Spinal cord (tissue), 10 donors: Measurements from ENCODE around the gene B4GALT5. TPM values are rescaled to one million over a fixed set of nuclear protein-coding genes. Genes with fewer than 3 reads are reported as not detected.

Experiments used
- DNase-seq, 6 donors: peaks; one replicate each; pipeline versions ENCODE4 v3.0.0 to v3.0.0-alpha.2; 2013 to 2015; ENCODE audit warnings: low spot score in 6 of 6, low read depth in 4 of 6
- H3K27ac ChIP-seq: one replicate; pipeline ENCODE4 v1.5.1; 2013; ENCODE audit warnings: low read depth, low read length, control low read depth
- H3K27me3 ChIP-seq: one replicate; pipeline ENCODE4 v1.6.1; 2013; ENCODE audit warnings: low read length; ENCODE audit not compliant: control insufficient read depth, insufficient read depth
- H3K36me3 ChIP-seq: one replicate; pipeline ENCODE4 v1.6.1; 2013; ENCODE audit warnings: low read length; ENCODE audit not compliant: control insufficient read depth, insufficient read depth
- H3K4me1 ChIP-seq: one replicate; pipeline ENCODE4 v1.6.1; 2013; ENCODE audit warnings: low read length; ENCODE audit not compliant: control insufficient read depth, insufficient read depth
- H3K4me3 ChIP-seq: one replicate; pipeline ENCODE4 v1.5.1; 2013; ENCODE audit warnings: low read depth, low read length, control low read depth
- H3K9me3 ChIP-seq: one replicate; pipeline ENCODE4 v1.6.1; 2013; ENCODE audit warnings: low read length; ENCODE audit not compliant: control insufficient read depth, insufficient read depth
- WGBS: methylation state at CpG from one replicate; pipeline ENCODE4 v1.1.5; 2013; ENCODE audit warnings: missing lambda C conversion rate; ENCODE audit not compliant: insufficient coverage; 5-methylcytosine and 5-hydroxymethylcytosine counted together
- polyA plus RNA-seq, 2 donors: library from polyadenylated mRNA; unstranded; fragments of 120-200 nt; gene quantifications; one replicate each; pipeline ENCODE4 v1.2.1, GENCODE V29; 2013; ENCODE audit not compliant: insufficient read length in 2 of 2
- total RNA-seq, 2 donors: library from RNA; depleted of rRNA in 1 of 2; stranded (reverse); fragments of 120-200 nt in 1 of 2; fragments of >200 nt in 1 of 2; gene quantifications; one replicate each; pipeline versions ENCODE4 v1.2.3 to v1.2.4, GENCODE V29; 2013 to 2014
- donor health status: healthy.

The B4GALT5 gene
- total and polyA plus RNA-seq, 4 donors: 29.6 to 67.9 (median 58.1) TPM

DNA sequence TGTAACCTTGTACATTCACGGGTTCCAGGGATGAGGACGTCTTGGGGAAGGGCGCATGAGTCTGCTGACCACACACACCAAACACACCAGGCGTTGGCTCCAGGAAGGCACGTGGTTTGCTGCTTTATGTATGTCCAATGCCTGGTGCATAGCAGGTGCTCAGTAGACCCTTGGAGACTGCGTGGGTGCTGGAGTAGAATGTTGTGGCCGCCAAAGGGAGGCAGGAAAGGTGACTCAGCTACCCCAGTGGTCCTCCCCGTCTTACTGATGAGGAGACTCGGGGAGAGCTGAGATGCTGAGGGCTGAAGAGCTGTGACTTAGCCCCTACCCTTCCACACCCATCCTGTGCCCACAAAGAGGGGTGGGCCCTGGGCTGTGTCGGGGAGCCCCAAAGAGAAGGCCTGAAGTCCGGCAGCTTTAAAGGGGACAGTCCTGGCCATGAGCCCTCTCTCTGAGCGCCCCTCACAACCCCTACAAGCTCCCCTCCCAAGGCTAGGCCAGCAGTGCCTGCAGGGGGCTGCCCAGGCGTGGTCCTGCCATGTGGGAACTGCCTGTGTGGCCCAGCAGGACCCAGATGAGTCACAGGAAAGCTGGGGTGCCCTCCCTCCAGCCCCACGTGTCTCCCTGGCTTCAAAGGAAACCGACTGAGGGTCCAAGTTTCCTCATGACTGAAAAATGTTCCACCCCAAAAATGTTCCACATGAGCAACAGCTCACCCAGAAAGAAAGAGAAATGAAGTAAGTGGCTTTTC lies 117.7 kb downstream of the B4GALT5 start:
- Histone ChIP-seq H3K27ac (no peak overlapping the region), H3K27me3 (no peaks in the 10 kb centered on the region), H3K4me1 (peaks cover 9% of the 10 kb centered on the region), H3K4me3 (no peak overlapping the region), H3K9me3 (no peaks in the 10 kb centered on the region), H3K36me3 (no peaks in the 10 kb centered on the region)
- no peak for DNase-seq
- 82% methylated on average over 7 of the region's 15 CpGs for WGBS

DNA sequence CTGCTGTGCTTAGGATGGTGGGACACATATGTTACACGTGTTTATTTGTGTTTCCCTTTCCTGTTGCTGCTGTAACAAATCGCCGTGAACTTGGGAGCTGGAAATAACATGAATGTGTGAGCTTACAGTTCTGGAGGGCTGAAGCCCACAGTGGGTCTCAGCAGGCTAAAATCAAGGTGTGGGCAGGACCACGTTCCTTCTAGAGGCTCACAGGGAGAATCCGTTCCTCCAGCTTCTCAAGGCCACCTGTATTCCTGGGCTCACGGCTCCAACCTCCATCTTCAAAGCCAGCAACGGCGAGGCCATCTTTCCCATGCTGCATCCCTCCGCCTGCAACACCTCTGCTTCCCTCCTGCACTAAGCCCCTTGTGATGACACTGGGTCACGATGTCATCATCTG lies 118.3 kb downstream of the B4GALT5 start:
- no peaks in the 10 kb centered on the region for H3K27me3 ChIP-seq
- H3K36me3 ChIP-seq: no peaks in the 10 kb centered on the region
- 80% methylated on average over 10 of the region's 10 CpGs for WGBS
- H3K4me3 ChIP-seq: no peak overlapping the region
- peaks cover 6% of the 10 kb centered on the region for H3K4me1 ChIP-seq
- DNase-seq: no peak
- H3K9me3 ChIP-seq: no peaks in the 10 kb centered on the region
- H3K27ac ChIP-seq: no peak overlapping the region

DNA sequence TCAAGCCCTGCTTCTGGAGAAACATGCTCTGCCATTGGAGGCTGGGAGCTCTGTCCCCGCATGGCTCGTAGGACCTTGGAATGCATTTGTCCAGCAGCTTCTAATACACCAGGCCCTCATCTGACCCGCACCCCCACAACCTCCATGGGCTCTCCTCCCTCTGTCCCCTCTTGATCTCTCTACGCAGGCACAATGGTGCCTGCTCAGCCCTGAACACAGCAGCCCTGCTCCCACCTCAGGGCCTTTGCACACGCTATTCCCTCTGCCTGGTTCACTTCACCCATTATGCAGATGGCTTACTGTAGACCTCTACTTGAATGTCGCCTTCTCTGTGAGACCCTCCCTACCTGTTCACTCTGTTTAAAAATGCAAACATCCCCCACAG lies 118.8 kb downstream of the B4GALT5 start:
- Histone ChIP-seq H3K27ac (no peak overlapping the region), H3K4me1 (peaks cover 4% of the 10 kb centered on the region), H3K9me3 (no peaks in the 10 kb centered on the region), H3K27me3 (no peaks in the 10 kb centered on the region), H3K4me3 (no peak overlapping the region), H3K36me3 (no peaks in the 10 kb centered on the region)
- DNase-seq: no peak
- 91% methylated on average over 6 of the region's 6 CpGs for WGBS

DNA sequence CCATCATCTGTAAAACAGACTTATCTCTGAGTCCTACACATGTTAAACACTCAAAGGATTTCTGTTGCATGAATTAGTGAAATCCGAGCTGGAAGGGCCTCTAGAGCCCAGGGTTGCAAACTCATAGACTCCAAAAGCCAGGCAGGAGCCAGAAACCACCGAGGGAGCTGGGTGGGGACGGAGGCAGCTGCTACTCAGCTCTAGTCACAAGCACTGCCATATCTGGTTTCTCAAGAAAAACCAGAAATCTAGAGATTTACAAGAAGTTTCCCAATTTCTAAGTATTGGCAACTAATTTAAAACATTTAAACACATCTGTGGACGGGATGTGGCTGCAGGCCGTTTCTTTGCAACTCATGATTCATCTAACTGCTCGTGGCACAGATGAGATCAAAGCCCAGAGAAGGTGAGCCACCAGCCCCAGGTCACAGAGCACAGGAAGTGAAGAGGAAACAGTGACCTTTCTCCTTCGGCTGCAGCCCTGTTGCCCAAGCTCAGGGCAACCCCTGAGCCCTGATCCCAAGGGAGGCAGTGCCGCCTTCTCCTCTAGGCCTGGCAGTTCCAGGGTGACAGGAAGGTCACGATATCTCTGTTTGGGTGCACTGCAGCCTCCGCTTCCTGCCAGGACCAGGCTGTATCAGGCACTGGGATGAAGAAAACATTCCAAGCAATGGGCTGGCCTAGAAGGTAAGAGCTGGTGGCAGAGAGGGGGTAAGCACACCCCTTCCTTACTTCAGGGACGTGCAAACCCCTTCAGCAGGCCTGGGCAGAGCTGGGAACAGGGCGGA lies 119.3 kb downstream of the B4GALT5 start:
- H3K27me3 ChIP-seq: no peaks in the 10 kb centered on the region
- no peak overlapping the region for H3K4me3 ChIP-seq
- no peaks in the 10 kb centered on the region for H3K9me3 ChIP-seq
- peak overlapping the region; percentile 22 for H3K27ac ChIP-seq
- WGBS: 79% methylated on average over 11 of the region's 12 CpGs
- no peak for DNase-seq
- H3K36me3 ChIP-seq: no peaks in the 10 kb centered on the region
- peaks cover 4% of the 10 kb centered on the region for H3K4me1 ChIP-seq

DNA sequence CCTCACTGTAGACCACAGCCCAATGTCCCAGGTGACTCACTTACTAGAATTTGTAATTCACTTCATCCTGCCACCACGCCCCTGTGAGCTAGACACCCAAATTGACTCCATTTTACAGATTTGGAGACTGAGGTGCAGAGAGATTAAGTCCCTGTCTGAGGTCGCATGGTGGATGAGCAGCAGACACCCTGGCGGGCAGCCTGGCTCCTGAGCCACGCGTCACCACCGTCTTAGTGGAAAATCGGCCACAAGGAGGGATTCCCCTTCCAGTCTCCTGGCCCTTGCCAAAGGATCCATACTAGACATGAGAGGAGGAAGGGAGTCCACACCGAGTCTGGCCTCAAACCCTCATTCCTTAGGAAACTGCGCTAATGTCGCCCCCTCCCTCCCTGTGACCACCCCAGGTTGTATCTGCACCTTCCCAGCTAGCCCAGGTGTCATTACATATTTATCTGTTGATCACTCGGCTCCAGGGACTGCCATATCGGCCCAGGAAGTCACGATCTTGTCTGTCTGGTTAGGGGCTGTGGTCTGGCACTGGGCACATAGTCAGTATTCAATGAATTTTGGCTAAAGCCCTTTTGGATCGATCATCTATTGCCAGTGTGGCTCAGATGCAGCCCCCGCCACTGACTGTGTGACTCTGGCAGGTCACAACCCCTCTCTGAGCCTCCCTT lies 120.1 kb downstream of the B4GALT5 start:
- H3K4me1 ChIP-seq: peaks cover 4% of the 10 kb centered on the region
- no peaks in the 10 kb centered on the region for H3K36me3 ChIP-seq
- H3K4me3 ChIP-seq: no peak overlapping the region
- no peaks in the 10 kb centered on the region for H3K9me3 ChIP-seq
- WGBS: 88% methylated on average over 9 of the region's 15 CpGs
- no peak for DNase-seq
- H3K27ac ChIP-seq: no peak overlapping the region
- no peaks in the 10 kb centered on the region for H3K27me3 ChIP-seq

DNA sequence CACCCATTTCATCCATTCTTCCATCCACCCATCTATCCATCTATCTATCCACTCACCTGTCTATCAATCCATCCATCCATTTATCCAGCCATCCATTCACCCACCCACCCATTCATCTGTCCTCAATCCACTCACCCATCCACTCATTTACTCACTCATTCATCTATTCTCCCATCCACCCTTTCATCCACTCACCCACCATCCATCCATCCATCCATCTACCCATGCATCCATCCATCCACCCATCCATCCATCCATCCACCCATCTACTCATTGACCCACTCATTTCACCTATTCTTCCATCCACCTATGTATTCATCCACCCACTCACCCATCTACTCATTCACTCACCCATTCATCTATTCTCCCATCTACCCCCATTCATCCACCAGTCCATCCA lies 121.6 kb downstream of the B4GALT5 start:
- Histone ChIP-seq H3K36me3 (no peaks in the 10 kb centered on the region), H3K4me1 (peaks cover 9% of the 10 kb centered on the region), H3K27ac (no peak overlapping the region)

DNA sequence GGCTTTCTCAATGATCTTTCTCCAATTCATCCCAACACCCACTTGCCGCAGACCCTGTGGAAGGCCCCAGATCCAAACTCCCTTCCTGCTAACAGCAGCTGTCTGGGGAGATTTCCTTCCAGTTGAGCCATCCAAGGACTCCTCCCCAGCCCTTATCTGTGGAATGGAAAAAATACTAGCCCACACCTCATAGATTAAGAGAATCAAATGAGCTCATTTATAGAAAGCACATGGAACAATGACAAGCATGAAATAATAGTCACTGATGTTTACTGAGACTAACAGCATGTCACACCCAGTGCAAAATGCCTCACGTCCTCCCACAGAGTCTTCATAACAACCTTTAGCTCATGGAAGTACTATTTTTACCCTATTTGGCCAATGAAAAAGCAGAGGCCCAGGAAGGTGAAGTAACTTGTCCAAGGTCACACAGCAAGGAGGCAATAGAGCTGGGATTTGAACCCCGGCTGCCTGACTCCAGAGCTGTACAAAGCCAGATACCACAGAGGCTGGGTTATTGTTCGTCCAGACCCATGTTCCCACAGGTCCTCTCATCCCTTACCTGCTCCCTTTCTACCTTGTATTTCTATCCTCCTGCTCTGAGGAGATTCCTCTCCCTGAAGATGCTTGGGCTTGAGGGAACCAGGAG lies 122.3 kb downstream of the B4GALT5 start:
- no peak overlapping the region for H3K4me3 ChIP-seq
- no peak for DNase-seq
- H3K27ac ChIP-seq: no peak overlapping the region
- no peaks in the 10 kb centered on the region for H3K27me3 ChIP-seq
- no peaks in the 10 kb centered on the region for H3K36me3 ChIP-seq
- peaks cover 8% of the 10 kb centered on the region for H3K4me1 ChIP-seq
- 89% methylated on average over 3 of the region's 4 CpGs for WGBS
- no peaks in the 10 kb centered on the region for H3K9me3 ChIP-seq

More for the DNA sequence above, 121.6 kb downstream of the B4GALT5 start:
- H3K4me3 ChIP-seq: no peak overlapping the region
- no peak for DNase-seq
- H3K27me3 ChIP-seq: no peaks in the 10 kb centered on the region
- H3K9me3 ChIP-seq: no peaks in the 10 kb centered on the region

DNA sequence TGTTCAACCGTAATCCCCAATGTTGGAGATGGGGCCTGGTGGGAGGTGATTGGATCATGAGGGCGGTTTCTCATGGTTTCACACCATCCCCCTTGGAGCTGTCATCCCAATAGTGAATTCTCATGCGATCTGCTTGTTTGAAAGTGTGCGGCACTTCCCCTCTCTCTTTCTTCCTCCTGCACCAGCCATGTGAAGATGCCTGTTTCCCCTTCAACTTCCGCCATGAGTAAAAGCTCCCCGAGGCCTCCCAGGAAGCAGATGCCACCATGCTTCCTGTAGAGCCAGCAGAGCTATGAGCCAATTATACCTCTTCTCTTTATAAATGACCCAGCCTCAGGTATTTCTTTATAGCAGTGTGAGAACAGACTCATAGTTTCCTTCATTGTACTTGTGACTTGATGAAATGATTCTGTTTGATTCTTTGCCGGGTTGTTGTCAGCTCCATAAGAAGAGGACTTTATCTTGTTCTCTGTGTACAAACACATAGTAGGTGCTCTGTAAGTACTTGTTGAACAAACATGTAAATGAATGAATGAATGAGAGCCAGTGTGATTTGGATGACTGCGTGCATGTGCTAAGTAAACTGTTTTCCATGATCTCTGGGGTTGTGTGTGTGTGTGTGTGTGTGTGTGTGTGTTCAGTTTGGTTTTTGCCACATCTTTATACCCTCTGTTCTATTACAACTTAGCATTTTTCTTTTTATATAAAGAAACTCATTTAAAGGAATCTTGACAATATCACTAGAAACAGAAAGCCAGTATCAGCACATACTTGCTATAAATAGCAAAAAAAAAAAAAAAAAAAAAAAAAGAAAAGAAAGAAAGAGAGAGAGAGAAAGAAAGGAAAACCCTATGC lies 123.3 kb downstream of the B4GALT5 start:
- Histone ChIP-seq H3K27ac (no peak overlapping the region), H3K27me3 (no peaks in the 10 kb centered on the region), H3K36me3 (no peaks in the 10 kb centered on the region), H3K9me3 (no peaks in the 10 kb centered on the region), H3K4me1 (peaks cover 4% of the 10 kb centered on the region), H3K4me3 (no peak overlapping the region)
- 80% methylated on average over 1 of the region's 8 CpGs for WGBS
- no peak for DNase-seq

DNA sequence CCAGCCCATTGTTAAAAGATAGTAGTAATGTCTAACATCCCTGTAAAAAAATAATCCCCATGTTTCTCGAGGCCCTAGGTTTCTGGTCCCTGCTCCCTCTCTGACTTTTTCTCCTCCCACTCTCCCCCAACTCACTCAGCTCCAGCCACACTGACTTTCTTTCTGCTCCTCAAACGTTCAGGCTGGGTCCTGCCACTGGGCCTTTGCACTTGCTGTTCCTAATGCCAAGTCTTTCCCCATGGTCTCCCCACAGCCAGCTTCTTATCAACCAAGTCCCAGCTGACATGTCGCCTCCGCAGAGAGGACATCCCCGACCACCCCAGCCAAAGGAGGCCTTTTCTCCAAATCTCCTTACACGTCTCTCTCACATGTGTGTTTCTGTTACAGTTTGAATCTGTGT lies 123.9 kb downstream of the B4GALT5 start:
- Histone ChIP-seq H3K36me3 (no peaks in the 10 kb centered on the region), H3K4me3 (no peak overlapping the region), H3K4me1 (peaks cover 4% of the 10 kb centered on the region), H3K9me3 (no peaks in the 10 kb centered on the region), H3K27me3 (no peaks in the 10 kb centered on the region), H3K27ac (no peak overlapping the region)
- DNase-seq: no peak
- WGBS: 88% methylated on average over 4 of the region's 6 CpGs
